Measurements from ENCODE around the gene AAK1. TPM values are rescaled to one million over a fixed set of nuclear protein-coding genes. Genes with fewer than 3 reads are reported as not detected.
"Not testable (repeated sequence)": the region's sequence is repeated elsewhere in the genome, so short reads cannot be mapped to it uniquely, and the experiment has no call there.

The AAK1 gene
- total RNA-seq (2014; rRNA removed; shearing (Covaris generic)), result 20.6 and 24.8 TPM in 2 replicates
- 32.0 and 44.3 TPM in 2 replicates for polyA plus RNA-seq (2015; cell fraction: cytosol; rRNA removed)
- polyA plus RNA-seq (2015; cell fraction: nucleus; rRNA removed), result 13.0 and 24.9 TPM in 2 replicates

GRCh38 chr2:69643602-69644505 lies at the start of gene AAK1:
AAK1 (minus strand) TSS chr2:69643739; CDS start chr2:69643040, 699 bp downstream.
- peak; percentile 90 for DNase-seq (ENCODE audit: low read depth, low spot score)
- in situ Hi-C loops (cut with HindIII; ENCODE audit: low pct_unique_long_range_greater_than_20kb, low sequenced_read_pairs), result no loop called here

GRCh38 chr2:69692424-69692823 lies 48.9 kb upstream of the AAK1 start:
- no peak for DNase-seq (ENCODE audit: low read depth, low spot score)
- in situ Hi-C loops (cut with HindIII; ENCODE audit: low pct_unique_long_range_greater_than_20kb, low sequenced_read_pairs), result no loop called here

GRCh38 chr2:69689969-69690368 lies 46.4 kb upstream of the AAK1 start:
- in situ Hi-C loops (cut with HindIII; ENCODE audit: low pct_unique_long_range_greater_than_20kb, low sequenced_read_pairs), result no loop called here

GRCh38 chr2:69689466-69689865 lies 45.9 kb upstream of the AAK1 start:
- in situ Hi-C loops (cut with HindIII; ENCODE audit: low pct_unique_long_range_greater_than_20kb, low sequenced_read_pairs), result no loop called here
- no peak for DNase-seq (ENCODE audit: low read depth, low spot score)

More at GRCh38 chr2:69689969-69690368, 46.4 kb upstream of the AAK1 start:
- DNase-seq (ENCODE audit: low read depth, low spot score), result no peak

GRCh38 chr2:69687971-69688611 lies 44.6 kb upstream of the AAK1 start:
- DNase-seq (ENCODE audit: low read depth, low spot score), result no peak
- in situ Hi-C loops (cut with HindIII; ENCODE audit: low pct_unique_long_range_greater_than_20kb, low sequenced_read_pairs), result no loop called here

- peak; percentile 27 for DNase-seq (ENCODE audit: low read depth, low spot score)
- in situ Hi-C loops (cut with HindIII; ENCODE audit: low pct_unique_long_range_greater_than_20kb, low sequenced_read_pairs), result no loop called here
Observed at GRCh38 chr2:69686813-69687212, 43.3 kb upstream of the AAK1 start.

GRCh38 chr2:69685321-69686048 lies 41.9 kb upstream of the AAK1 start:
- no peak for DNase-seq (ENCODE audit: low read depth, low spot score)
- in situ Hi-C loops (cut with HindIII; ENCODE audit: low pct_unique_long_range_greater_than_20kb, low sequenced_read_pairs), result no loop called here

GRCh38 chr2:69683170-69683971 lies 39.8 kb upstream of the AAK1 start:
- in situ Hi-C loops (cut with HindIII; ENCODE audit: low pct_unique_long_range_greater_than_20kb, low sequenced_read_pairs), result no loop called here
- peak; percentile 16 for DNase-seq (ENCODE audit: low read depth, low spot score)

GRCh38 chr2:69682525-69682924 lies 39.0 kb upstream of the AAK1 start:
- peak; percentile 32 for DNase-seq (ENCODE audit: low read depth, low spot score)
- in situ Hi-C loops (cut with HindIII; ENCODE audit: low pct_unique_long_range_greater_than_20kb, low sequenced_read_pairs), result no loop called here

- in situ Hi-C loops (cut with HindIII; ENCODE audit: low pct_unique_long_range_greater_than_20kb, low sequenced_read_pairs), result no loop called here
- DNase-seq (ENCODE audit: low read depth, low spot score), result no peak
Observed at GRCh38 chr2:69680001-69680675, 36.6 kb upstream of the AAK1 start.

GRCh38 chr2:69677914-69678313 lies 34.4 kb upstream of the AAK1 start:
- DNase-seq (ENCODE audit: low read depth, low spot score), result no peak
- in situ Hi-C loops (cut with HindIII; ENCODE audit: low pct_unique_long_range_greater_than_20kb, low sequenced_read_pairs), result no loop called here

- in situ Hi-C loops (cut with HindIII; ENCODE audit: low pct_unique_long_range_greater_than_20kb, low sequenced_read_pairs), result no loop called here
Observed at GRCh38 chr2:69676146-69676545, 32.6 kb upstream of the AAK1 start.

GRCh38 chr2:69674316-69674670 lies 30.8 kb upstream of the AAK1 start:
- in situ Hi-C loops (cut with HindIII; ENCODE audit: low pct_unique_long_range_greater_than_20kb, low sequenced_read_pairs), result no loop called here
- DNase-seq (ENCODE audit: low read depth, low spot score), result no peak

More at GRCh38 chr2:69676146-69676545, 32.6 kb upstream of the AAK1 start:
- no peak for DNase-seq (ENCODE audit: low read depth, low spot score)

GRCh38 chr2:69673098-69673497 lies 29.6 kb upstream of the AAK1 start:
- DNase-seq (ENCODE audit: low read depth, low spot score); in situ Hi-C loops (cut with HindIII; ENCODE audit: low pct_unique_long_range_greater_than_20kb, low sequenced_read_pairs): not testable (repeated sequence)

- in situ Hi-C loops (cut with HindIII; ENCODE audit: low pct_unique_long_range_greater_than_20kb, low sequenced_read_pairs), result no loop called here
- DNase-seq (ENCODE audit: low read depth, low spot score), result no peak
Observed at GRCh38 chr2:69669666-69670065, 26.1 kb upstream of the AAK1 start.

- in situ Hi-C loops (cut with HindIII; ENCODE audit: low pct_unique_long_range_greater_than_20kb, low sequenced_read_pairs), result no loop called here
- DNase-seq (ENCODE audit: low read depth, low spot score), result no peak
Observed at GRCh38 chr2:69668598-69668997, 25.1 kb upstream of the AAK1 start.
